AG20443 (cell line): ENCODE data around the gene TMEM242.

ENCODE experiments used
- DNase-seq: peaks from one replicate; pipeline ENCODE4 v3.0.0; 2012; ENCODE audit warnings: low spot score, mixed read lengths

The TMEM242 gene

DNA sequence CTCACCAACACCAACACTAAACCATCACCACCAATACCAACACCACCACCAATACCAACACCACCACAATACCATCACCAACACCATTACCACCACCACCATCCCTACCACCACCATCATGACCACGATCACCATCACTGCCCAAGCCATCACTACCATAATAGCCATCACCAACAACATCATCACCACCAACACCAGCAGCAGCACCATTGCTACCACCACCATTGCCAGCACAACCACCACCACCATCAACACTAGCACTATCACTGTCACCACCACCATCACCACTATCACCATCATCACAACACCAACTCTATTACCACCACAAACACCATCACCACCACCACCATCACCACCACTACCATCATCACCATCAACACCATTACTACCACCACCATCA lies 53.0 kb downstream of the TMEM242 start:
- DNase-seq: no peak

DNA sequence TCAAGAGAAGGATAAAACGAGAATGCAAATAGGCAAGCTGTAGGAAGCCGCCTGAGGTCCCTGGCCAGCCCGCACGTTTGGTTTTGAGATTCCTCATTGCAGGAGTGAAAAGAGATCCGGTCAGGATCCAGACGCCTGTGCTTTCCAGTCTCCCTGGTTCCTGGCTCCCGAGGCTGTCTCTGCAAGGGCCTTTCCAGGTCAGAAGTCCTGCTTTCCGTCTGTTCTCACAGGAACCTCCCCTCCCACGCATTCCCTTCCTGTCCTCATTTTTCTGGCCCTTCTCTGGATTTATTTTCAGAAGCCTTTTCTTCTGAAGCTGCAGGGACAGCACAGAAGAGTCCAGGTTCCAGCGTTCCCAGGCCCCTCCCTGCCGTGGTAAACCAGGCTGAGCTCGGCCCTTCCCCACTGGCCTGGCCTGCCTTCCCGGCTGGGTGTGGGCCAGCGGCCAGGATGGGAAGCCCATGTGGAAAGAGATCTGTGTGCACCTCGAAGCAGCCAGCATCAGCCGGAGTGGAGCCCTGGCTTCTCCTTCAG lies 54.0 kb downstream of the TMEM242 start:
- peak; percentile 76 for DNase-seq

DNA sequence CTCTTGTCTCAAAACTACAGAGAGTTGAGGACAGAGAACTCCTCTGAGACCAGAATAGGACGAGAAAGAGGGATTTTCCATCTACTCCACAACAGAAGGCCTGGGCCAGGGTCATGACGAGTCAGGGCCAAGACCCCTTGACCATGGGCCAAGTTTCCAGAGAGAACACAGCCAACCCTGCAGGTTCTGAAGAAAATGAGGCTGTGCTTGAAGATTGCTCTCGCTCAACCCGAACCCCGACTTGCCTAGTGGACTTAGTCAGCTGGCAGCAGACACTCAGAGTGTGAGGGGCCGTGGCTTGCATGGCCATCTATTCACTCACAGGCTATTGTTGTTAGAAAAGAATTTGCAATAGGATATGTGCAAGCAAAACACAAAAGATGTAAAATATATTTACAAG lies 54.5 kb downstream of the TMEM242 start:
- peak; percentile 28 for DNase-seq

DNA sequence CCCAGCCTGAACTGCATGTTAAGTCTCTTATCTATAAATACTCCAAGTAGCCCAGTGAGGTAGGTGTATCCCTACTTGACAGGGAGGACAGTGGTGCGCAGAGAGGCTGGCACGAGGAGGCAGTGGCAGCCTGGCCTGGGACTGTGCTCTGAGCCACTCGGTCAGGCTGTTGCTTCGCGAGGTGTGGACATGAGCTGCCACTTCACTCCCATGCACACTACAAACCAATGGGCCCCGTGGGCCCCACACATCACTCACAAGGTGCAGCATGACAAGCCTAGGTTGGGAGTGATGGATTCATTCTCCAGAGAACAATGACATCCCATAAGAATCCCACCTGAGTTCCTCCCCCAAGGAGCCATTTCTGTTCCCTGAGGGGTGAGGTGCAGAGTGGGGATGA lies 54.9 kb downstream of the TMEM242 start:
- DNase-seq: no peak

DNA sequence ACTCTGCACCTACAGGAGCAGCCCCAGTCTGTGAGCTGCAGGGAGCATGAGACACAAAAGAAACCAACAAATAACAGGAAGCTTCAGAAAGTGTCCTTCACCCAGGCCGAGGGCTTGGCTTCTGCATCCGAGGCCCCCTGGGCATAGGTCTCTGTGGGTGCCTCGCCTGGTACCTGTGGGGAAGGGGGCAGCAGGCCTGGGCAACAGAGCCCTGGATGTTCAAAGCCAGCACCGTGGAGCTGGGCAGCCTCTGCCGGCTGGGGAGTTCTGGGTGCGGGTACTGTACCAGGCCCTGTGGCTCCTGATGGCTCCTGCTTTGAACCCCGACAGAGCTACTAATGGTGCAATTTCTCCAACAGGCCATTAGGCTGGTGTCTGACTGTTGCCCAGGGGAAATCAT lies 55.7 kb downstream of the TMEM242 start:
- no peak for DNase-seq

DNA sequence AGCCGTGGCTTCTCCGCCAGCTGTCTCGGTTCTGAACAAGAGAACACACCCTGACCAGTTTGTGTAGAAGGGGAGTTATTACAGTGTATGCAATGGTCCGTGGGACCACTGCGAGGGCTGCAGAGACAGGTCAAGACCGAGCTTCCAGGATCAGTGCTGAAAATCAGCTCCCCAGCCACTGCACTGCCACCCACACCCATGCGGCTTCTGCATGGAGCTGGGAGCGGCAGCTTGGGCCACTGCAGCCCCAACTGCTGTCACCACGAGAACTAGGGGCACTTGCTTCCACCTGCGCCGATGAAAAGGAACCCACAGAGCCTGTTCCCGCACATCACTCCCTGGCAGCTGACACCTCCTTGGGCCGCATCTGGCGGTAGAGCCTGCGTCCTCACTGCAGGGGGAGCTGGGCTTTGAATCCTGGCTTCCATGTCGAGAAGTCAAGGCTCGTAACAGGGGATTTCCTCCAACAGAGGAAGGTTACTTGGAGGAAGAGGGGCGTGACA lies 56.2 kb downstream of the TMEM242 start:
- DNase-seq: no peak

DNA sequence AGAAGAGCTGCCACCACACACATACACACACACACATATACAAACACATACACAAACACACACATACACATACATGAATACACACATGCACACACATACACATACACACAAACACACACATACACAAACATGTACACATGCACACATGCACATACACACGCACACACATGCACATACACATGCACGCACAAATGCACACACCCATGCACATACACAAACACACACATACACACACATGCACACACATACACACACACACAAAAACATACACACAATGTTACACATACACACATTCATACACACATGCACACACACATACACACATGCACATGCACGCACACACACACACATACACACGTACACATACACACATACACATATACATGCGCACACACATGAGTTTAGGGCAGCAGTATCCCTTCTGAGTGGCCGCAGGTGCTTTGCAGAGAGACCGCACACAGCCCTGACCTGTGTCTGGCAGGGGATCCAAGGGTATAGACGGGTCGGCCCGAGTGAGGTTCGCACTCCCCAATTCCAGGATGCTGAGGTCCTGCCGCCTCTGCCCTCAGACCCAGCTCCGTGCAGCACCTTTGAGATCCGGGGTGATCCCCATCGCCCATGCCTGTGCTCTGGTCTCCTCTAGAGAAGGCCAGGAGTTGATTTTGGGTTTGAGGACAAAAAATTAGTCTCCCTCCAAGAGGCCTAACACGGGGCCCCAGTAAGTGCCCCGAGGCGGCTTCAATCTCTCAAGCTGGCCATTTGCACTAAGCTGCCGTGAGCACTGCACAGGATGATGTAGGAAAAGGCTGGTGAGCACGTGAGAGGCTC lies 56.8 kb downstream of the TMEM242 start:
- no peak for DNase-seq

DNA sequence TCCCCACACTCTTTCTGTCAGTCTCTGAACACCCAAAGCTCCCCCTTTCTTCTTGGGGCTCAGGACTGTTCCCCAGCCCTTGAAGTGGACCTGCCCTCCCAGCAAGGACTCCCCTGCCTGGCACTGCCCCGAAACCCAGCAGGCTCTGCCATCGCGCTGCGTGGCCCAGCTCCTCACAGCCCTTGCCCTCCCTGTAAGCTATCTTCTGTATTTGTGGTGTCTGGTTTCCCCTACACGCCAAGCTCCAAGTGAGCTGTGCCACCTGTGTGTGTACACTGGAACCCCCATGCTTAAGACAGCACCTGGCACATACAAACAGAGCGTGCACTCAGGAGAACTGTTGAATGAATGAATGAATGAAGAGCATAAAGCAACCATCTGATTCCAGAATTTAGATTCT lies 57.7 kb downstream of the TMEM242 start:
- DNase-seq: no peak

DNA sequence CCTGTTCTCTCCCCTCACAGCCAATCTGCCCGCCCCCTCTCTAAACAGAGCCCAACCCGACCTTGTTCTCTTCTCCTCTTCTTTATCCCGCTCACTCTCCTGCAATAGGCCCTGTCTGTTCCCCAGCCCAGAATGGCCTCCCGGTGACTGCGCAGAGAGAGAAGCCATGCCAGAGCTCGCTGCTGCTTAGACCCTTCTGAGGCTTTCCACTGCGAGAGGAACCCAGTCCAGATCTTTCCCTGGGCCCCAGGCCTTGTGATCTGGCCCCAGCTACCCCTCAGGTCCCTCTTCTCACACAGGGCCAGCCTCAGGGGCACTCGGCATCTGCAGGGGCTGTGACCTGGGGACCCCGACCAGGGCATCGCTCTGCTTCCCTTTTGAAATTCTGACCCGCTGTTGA lies 58.1 kb downstream of the TMEM242 start:
- no peak for DNase-seq

DNA sequence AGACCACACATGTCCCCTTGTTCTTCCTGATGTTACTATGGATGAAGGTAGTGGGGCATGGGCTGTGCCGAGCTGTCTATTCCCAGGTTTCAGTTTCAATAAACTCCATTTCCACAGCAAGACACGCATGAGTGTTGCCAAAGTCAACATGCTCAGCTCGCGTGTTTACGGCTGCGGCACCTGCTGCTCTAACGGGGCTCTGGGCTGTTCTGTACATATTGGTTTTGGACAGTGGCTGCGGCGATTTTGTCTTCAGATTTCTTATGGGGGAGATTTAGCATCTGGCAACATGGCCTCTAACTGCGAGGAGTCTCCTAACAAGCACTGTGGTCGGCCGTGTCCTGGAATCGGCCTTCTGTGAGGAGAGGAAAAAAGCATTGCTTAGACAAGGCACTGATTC lies 58.6 kb downstream of the TMEM242 start:
- no peak for DNase-seq

DNA sequence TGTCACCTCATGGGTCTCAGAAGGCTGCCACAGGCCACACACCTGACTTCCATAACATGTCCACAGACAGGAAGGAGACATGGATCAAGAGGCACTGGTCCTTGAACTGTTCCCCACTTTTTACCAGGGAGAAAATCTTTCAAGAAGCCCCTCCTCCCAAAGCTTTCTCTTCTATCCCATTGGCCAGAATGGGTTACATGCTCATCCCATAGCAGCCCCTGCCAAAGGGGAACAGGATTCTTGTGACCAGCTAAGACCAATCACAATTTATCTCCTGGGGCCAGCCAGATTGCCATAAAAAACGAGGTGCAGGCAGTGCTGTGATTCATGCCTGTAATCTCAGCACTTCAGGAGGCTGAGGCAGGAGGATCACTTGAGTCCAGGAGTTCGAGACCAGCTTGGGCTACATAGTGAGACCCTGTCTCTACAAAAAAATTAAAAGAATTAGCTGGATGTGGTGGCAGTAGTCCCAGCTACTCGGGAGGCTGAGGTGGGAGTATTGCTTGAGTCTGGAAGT lies 59.4 kb downstream of the TMEM242 start:
- no peak for DNase-seq

DNA sequence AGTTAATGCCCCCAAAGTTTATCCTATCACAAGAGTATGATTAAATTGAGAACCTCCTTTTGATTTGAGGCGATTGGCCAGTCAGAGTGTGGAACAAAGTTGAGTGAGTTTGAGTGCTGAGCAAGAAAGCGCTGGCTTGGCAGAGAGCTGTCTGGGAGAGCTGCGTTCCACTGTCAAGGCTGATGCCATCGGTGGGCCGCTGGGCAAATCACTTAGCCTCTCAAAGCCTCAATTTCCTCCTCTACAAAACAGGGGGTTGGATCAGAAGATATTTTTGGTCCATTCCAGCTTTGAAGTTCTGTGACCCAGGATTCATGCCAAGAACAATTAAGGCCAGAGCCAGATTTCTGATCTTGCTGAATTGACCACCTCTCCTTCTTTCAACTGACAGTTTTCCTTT lies 60.2 kb downstream of the TMEM242 start:
- peak; percentile 26 for DNase-seq

DNA sequence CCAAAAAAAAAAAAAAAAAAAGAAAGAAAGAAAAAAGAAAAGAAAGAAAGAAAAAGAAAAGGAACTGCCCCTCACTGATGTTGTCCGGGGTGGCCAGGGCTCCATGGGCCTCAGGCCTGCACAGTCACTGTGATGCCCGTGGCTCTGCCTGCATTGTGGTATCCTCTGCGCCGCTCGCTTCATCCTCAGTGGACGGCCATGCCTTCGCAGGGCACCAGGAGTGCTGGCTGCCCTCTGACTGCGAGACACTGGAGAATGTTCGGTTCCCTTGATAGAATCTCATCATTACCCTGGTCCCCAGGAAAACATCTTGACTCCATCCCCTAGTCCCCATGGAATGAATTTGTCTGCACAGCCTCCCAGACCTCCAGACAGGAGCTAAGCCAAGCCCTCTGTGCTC lies 61.7 kb downstream of the TMEM242 start:
- DNase-seq: no peak

DNA sequence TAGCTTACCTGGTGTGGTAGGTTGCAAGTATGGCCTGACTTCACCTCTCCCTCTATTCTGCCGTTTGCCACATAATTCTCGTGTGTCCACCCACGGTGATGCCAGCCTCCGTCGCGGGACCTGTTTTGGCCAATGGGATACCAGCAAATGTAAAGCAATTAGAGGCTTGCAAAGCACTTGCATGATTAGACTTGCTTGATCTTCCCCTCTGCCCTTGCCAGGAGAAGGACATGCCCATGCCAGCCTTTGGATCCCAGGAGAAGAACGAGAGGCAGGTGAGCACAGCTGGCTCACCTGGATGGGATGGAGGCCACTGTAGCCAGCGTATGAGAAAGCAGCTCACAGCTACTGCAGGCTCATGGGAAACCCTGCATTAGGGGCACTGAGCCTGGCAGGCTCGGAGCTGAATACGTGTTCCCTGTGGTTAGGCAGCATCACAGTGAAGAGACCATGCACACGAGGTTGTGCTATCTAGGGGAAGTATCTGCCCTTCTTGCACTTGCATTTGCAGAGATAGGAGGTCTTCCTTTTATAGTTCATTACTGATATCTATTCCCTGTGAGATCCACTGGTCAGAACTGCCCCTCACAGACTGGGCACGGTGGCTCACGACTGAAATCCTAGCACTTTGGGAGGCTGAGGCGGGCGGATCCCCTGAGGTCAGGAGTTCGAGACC lies 62.4 kb downstream of the TMEM242 start:
- DNase-seq: no peak

DNA sequence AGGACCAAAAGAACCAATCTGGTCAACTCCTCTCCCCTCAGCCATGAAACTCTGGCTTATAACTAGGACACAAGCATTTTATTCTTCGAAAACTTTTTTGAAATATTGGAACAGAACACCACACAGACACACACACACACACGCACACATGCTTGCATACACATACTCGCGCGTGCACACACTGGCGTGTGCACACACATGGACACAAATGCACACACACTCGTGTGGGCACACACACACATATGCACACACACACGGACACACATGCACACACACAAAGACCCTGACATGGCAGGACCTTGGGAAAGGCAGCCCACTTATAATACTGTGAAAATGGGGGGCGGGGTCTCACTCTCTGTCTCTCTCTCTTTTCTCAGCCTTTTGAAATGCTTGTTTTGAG lies 63.9 kb downstream of the TMEM242 start:
- DNase-seq: no peak

DNA sequence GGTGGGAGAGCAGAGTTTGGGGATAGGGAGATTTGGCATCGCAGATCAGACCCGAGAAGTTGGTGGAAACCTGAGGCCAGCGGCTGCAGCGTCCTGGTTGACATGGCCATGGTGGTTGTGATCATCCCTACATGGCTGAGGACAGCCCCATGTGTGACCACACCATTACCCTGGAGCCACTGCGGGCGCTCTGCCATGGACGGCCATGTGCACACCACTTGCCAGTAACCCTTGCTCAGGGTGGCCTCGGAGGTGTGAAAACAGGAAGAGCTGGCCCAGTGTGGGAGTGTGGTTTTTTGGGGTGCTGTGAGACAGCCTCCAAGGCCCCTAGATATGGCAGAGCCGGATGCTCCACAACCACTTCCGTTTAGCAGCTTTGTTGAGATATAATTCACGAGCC lies 64.4 kb downstream of the TMEM242 start:
- no peak for DNase-seq

DNA sequence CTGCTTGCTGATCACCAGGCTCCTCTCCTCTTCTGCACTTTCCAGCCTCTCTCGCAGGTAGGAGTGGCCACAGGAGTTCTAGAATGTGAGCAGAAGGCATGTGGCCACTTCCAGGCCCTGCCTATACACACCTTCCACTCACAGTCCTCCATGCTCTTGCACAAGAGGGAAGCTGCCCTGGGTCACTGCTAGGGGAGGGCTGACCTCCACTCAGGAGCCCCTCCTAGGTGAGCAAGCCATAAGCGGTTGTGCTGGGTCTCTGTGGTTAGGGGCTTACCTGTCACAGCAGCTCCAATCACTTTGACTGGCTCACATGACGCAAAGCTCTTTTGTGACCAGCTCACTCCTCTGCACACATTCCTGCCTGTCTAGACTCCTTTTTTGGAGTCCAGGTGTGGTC lies 68.2 kb downstream of the TMEM242 start:
- no peak for DNase-seq

DNA sequence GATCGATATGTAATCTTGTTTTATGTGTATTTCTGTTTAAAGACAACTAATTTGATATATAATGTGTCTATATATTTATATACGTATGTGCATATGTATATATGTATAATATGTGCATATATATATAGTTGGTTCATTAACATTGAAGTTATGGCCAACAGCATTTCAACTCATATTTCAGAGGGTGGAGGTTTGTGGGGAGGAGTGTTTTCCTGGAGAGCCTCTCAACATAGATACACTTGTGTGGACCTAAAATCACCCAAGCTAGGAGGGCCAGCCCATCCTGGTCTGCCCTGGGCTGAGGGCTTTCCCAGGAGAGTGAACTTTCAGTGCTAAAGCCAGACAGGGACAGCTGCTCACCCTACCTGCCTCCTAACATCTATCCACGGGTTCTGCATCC lies 68.8 kb downstream of the TMEM242 start:
- no peak for DNase-seq

DNA sequence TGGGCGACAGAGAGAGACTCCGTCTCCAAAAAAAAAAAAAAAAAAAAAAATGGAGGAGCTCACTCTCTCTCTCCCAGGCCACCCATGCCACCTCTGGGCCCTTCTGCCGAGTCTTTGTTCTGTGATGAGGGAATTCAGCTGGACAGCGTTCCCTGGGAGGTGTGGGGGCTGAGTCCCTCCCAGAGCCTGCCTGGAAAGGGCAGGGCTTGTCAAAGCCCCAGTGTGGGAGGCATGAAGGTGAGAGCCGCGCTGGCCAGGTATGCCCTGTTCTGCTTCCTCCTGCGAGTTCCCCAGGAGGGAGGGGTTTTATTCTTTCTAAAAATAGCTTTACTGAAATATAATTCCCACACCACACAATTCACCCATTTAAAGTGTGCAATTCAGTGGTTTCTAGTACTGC lies 69.6 kb downstream of the TMEM242 start:
- no peak for DNase-seq

DNA sequence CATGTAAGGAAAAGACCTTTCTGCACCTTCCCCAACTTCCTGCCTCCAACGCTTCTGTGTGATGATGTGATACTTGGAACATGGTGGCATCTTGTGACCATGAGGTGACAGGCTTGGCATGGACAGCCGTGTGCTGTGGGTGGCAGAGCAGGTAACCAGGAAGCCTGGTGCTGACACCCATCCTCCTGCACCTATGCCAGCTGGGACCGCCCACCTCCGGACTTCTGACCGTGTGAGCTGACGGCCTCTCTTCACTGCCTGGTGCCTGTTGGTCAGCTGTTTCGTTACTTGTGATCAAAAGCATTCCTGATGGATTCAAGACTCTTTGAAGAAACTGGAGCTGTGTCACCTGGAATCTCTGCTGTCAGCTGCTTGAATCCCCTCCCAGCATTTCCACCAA lies 70.3 kb downstream of the TMEM242 start:
- DNase-seq: no peak

DNA sequence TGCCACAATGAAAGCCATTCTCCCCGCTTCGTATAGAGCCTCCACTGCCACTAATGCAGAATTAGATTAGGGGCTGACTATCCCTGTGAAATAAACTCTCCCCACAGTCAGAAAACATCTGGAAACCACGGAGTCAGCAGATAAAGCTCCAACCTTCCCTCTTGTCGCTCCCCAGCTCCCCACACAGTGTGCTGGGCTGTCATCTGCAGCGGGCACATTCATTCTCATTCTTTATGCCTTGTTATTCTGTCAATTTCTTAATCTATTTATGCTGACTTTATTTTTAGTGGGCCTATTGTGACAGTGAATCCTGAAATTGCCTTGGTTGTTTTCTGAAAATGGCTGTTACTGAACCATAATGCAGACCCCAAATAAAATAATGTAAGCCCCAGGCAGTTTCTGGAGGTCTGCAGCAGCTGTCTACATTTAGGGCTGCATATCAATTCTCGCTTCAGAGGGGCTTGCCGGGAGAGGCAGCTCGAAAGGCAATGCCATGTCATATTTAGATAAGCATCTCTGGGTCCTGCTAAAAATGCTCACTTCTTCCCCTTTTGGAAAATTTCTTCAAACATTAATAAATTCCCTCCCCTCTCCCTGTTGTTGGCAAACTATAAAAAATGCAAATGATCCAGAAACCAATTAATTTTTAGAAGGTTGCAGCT lies 71.6 kb downstream of the TMEM242 start:
- DNase-seq: no peak

DNA sequence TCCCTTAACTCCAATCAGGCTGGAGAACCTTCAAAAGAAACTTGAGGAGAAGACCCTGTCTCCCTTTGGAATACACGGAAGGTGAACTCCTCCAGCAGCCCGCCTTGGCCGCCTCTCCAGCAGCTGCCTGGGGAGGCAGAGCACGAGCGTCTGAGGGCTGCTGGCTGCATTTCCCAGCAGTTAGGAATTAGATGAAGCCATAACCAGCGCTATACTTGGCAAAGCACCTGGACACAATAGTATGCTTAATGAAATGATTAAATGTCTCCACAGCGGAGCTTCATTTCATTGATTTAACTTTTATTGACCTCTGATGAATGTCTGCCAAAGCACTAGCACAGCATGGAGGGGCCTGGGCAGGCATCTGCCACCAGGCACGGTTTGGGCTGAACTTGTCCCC lies 73.5 kb downstream of the TMEM242 start:
- DNase-seq: no peak

DNA sequence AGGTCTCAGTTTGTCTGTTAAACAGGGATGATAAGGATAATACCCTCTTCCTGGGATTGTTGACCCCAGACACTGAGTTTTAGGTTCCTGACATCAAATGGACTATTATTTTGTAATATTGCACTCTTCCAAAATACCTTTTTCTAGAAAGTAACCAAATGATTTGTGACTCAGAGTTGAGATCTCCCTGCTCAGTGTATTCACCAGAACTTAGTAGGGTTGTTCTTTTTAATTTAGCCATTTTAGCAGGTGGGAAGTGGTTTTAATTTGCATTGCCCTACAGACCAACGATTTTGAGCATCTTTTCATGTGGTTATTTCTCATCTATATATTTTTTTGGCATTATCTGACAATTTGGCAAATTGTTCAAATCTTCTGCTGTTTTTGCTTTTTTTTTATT lies 75.1 kb downstream of the TMEM242 start:
- no peak for DNase-seq
